ENCODE results near the gene VAMP4.

- TF ChIP-seq CTCF (IDR thresholded peaks at IDR 0.05) (no peak), POLR2A (IDR thresholded peaks at IDR 0.05) (no peak)
Observed at GRCh38 chr1:171790318-171790717, 48.5 kb upstream of the VAMP4 start.

Measured in heart left ventricle (tissue), 13 donors.